SHP77 treated with DMSO at 0.1 percent for 48 hours (cell line): ENCODE measurements around the gene SDSL.

Source experiments
- DNase-seq: peaks from one replicate; lab custom pipeline; 2025; lab: John Stamatoyannopoulos, UW

The SDSL gene

GRCh38 chr12:113480336-113480971, 58.3 kb downstream of the SDSL start:
- DNase-seq, result no peak

DNA sequence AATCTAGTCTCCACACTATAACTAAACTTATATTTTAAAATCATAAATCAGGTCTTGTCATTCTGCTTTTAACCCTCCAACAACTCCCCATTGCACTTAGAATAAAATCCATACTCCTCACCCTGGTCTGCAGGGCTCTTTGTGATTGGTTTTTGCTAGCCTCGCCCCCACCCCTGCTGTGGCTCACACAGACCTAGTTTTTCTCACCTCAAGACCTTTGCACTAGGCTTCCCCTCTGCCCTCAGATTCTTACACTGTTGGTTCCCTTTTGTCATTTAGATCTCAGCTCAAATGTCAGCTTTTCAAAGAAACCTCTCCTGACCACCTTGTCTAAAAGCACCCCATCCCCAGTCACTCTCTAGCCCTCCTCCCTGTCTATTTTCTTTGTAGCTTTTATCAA, 60.2 kb downstream of the SDSL start:
- DNase-seq, result no peak

GRCh38 chr12:113485330-113485729, 63.1 kb downstream of the SDSL start:
- no peak for DNase-seq

GRCh38 chr12:113486722-113487121, 64.5 kb downstream of the SDSL start:
- DNase-seq, result no peak
